ENCODE measurements around the gene RNASE9.

Gene RNASE9

GRCh38 chr14:20560961-20561360, at the start of gene RNASE9:
Gene RNASE9 (minus strand): TSS chr14:20561047.
- TF ChIP-seq MAX (IDR thresholded peaks at IDR 0.05; ENCODE audit: low read depth, low read length) (no peak), CTCF (IDR thresholded peaks at IDR 0.05; ENCODE audit: low read depth, low read length) (no peak), POLR2A (IDR thresholded peaks at IDR 0.05; ENCODE audit: extremely low read depth, insufficient read length) (no peak), MYC (IDR thresholded peaks at IDR 0.05; ENCODE audit: low read depth, low read length) (no peak)
- no peak within 1 kb of the TSS for H3K4me3 ChIP-seq (ENCODE audit: low read depth, low read length)
- DNase-seq (ENCODE audit: low read depth): no peak

GRCh38 chr14:20610002-20610765, 49.3 kb upstream of the RNASE9 start:
- H3K4me3 ChIP-seq (ENCODE audit: low read depth, low read length): peak overlapping the region; percentile 80
- peak; percentile 34; the same call in 1 of the 2 replicates for TF ChIP-seq MAX (IDR thresholded peaks at IDR 0.05; ENCODE audit: low read depth, low read length)
- TF ChIP-seq CTCF (IDR thresholded peaks at IDR 0.05; ENCODE audit: low read depth, low read length): no peak
- no peak for TF ChIP-seq MYC (IDR thresholded peaks at IDR 0.05; ENCODE audit: low read depth, low read length)
- no peak for TF ChIP-seq POLR2A (IDR thresholded peaks at IDR 0.05; ENCODE audit: extremely low read depth, insufficient read length)

GRCh38 chr14:20609215-20610001, 48.6 kb upstream of the RNASE9 start:
- peak; percentile 86 for DNase-seq (ENCODE audit: low read depth)
- 0 out of 2 replicates have a peak, but pooled peaks have one; percentile 21 for TF ChIP-seq MAX (IDR thresholded peaks at IDR 0.05; ENCODE audit: low read depth, low read length)
- peak; percentile 81 for TF ChIP-seq CTCF (IDR thresholded peaks at IDR 0.05; ENCODE audit: low read depth, low read length)
- no peak for TF ChIP-seq POLR2A (IDR thresholded peaks at IDR 0.05; ENCODE audit: extremely low read depth, insufficient read length)
- TF ChIP-seq MYC (IDR thresholded peaks at IDR 0.05; ENCODE audit: low read depth, low read length): 0 out of 2 replicates have a peak, but pooled peaks have one; percentile 27
- H3K4me3 ChIP-seq (ENCODE audit: low read depth, low read length): peak overlapping the region; percentile 80

More at GRCh38 chr14:20610002-20610765, 49.3 kb upstream of the RNASE9 start:
- peak; percentile 83 for DNase-seq (ENCODE audit: low read depth)

- no peak overlapping the region for H3K4me3 ChIP-seq (ENCODE audit: low read depth, low read length)
- DNase-seq (ENCODE audit: low read depth): no peak
- TF ChIP-seq POLR2A (IDR thresholded peaks at IDR 0.05; ENCODE audit: extremely low read depth, insufficient read length) (no peak), MAX (IDR thresholded peaks at IDR 0.05; ENCODE audit: low read depth, low read length) (no peak), MYC (IDR thresholded peaks at IDR 0.05; ENCODE audit: low read depth, low read length) (no peak), CTCF (IDR thresholded peaks at IDR 0.05; ENCODE audit: low read depth, low read length) (no peak)
Observed at GRCh38 chr14:20608383-20609110, 47.7 kb upstream of the RNASE9 start.

- DNase-seq (ENCODE audit: low read depth): no peak
- no peak for TF ChIP-seq MAX (IDR thresholded peaks at IDR 0.05; ENCODE audit: low read depth, low read length)
- no peak for TF ChIP-seq MYC (IDR thresholded peaks at IDR 0.05; ENCODE audit: low read depth, low read length)
- TF ChIP-seq POLR2A (IDR thresholded peaks at IDR 0.05; ENCODE audit: extremely low read depth, insufficient read length): no peak
- no peak for TF ChIP-seq CTCF (IDR thresholded peaks at IDR 0.05; ENCODE audit: low read depth, low read length)
- no peak overlapping the region for H3K4me3 ChIP-seq (ENCODE audit: low read depth, low read length)
Observed at GRCh38 chr14:20607617-20608016, 46.8 kb upstream of the RNASE9 start.

Data from NB4 (cell line).